Measurements from ENCODE around the gene STK39.

Gene STK39

DNA sequence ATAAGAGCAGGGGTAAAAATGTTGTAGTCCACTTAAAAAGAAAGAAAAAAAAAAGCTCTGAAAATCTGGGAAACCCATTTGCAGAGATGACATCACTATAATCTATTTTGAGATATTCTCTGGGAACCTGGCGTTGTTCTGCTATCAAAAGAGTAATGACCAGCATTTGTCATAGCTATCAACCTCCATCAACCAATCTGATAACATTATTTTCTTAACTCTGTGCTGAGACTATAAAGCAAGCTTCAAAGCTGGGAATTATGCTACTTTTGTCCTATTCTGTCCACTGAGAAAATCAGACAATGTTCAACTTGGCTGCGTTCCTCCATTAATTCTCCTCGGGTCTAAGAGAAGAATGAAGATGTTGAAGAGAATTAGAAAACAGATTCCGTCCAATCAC lies 107.5 kb downstream of the STK39 start:
- Histone ChIP-seq H3K9ac (no peak overlapping the region), H3K4me2 (no peak overlapping the region), H3K27ac (no peak overlapping the region), H3K4me3 (IDR thresholded peaks at IDR 0.05; ENCODE audit: insufficient read depth, low read depth, low read length) (no peak overlapping the region), H3K36me3 (ENCODE audit: insufficient read depth) (no peaks in the 10 kb centered on the region; the same call in 1 of the 2 replicates), H3K27me3 (ENCODE audit: insufficient read depth, low read depth) (no peaks in the 10 kb centered on the region), H3K4me1 (ENCODE audit: low read depth, poor library complexity, severe bottlenecking) (no peaks in the 10 kb centered on the region), H2AFZ (ENCODE audit: low read depth) (no peak overlapping the region), H3K79me2 (ENCODE audit: insufficient read depth, low read depth) (no peaks in the 10 kb centered on the region), H4K20me1 (ENCODE audit: insufficient read depth) (no peaks in the 10 kb centered on the region)
- TF ChIP-seq CTCF (conservative IDR thresholded peaks at IDR 0.05; ENCODE audit: low read depth, low read length), result no peak

DNA sequence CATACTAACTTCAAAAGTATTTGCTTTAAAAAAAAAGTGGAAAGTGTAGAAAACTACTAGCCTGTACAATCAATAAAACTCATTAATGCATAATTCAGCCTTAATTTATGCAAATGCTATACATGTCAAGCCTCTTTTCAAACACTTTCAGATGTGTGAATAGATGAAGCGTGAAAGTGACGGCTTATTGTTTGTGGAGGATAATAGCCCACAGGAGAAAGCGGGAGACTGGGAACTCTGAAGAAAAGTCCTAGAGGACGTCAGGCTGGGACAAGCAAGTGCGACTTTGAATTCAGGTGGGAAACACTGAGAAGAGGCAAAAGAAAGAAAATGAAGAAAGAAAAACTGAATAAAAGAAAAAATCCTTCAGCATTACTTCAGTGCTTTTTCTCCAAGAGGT lies 108.5 kb downstream of the STK39 start:
- no peak overlapping the region for H3K4me3 ChIP-seq (IDR thresholded peaks at IDR 0.05; ENCODE audit: insufficient read depth, low read depth, low read length)
- no peak for TF ChIP-seq CTCF (conservative IDR thresholded peaks at IDR 0.05; ENCODE audit: low read depth, low read length)
- H3K36me3 ChIP-seq (ENCODE audit: insufficient read depth), result no peaks in the 10 kb centered on the region; the same call in 1 of the 2 replicates
- H2AFZ ChIP-seq (ENCODE audit: low read depth), result no peak overlapping the region
- H3K4me1 ChIP-seq (ENCODE audit: low read depth, poor library complexity, severe bottlenecking), result no peaks in the 10 kb centered on the region
- H3K79me2 ChIP-seq (ENCODE audit: insufficient read depth, low read depth), result no peaks in the 10 kb centered on the region
- no peak overlapping the region for H3K9ac ChIP-seq
- no peaks in the 10 kb centered on the region for H4K20me1 ChIP-seq (ENCODE audit: insufficient read depth)
- H3K27me3 ChIP-seq (ENCODE audit: insufficient read depth, low read depth), result no peaks in the 10 kb centered on the region
- H3K4me2 ChIP-seq, result no peak overlapping the region
- H3K27ac ChIP-seq, result no peak overlapping the region

- H3K4me2 ChIP-seq, result no peak overlapping the region
- TF ChIP-seq CTCF (conservative IDR thresholded peaks at IDR 0.05; ENCODE audit: low read depth, low read length), result no peak
Measured at GRCh38 chr2:168138374-168138773, 109.0 kb downstream of the STK39 start.

DNA sequence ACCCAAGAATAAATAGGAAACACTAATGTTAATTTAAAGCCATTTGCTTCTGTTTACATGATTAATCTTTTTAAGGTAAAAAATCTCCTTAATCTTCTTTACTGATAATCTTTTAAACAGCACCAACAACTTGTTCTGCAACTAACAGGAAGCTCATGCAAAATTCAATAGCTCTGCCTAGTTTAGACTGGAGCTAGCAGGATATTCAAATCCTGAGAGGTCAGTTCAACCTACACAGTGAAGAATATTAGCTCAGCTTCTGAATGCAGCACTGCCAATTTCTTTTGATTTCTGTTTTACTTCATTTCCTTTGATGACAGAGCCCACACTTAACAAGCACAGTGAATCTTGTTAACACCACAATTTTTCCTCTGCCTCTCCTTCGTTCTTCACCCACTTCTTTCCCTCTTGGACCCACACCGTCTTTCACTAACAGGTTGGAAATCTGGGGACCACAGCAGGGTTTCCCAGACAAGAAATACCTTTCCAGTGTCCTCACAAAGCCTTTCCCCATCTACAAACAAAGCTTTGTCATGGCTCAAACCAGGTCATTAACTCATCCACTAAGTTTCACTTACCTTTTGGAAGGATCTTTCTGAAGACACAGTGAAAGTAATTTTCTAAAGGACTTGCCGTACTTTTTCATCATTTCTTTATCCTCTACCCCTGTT lies 109.8 kb downstream of the STK39 start:
- no peak overlapping the region for H2AFZ ChIP-seq (ENCODE audit: low read depth)
- no peaks in the 10 kb centered on the region for H4K20me1 ChIP-seq (ENCODE audit: insufficient read depth)
- no peaks in the 10 kb centered on the region for H3K4me1 ChIP-seq (ENCODE audit: low read depth, poor library complexity, severe bottlenecking)
- H3K9ac ChIP-seq, result no peak overlapping the region
- TF ChIP-seq CTCF (conservative IDR thresholded peaks at IDR 0.05; ENCODE audit: low read depth, low read length), result no peak
- no peaks in the 10 kb centered on the region for H3K27me3 ChIP-seq (ENCODE audit: insufficient read depth, low read depth)
- no peaks in the 10 kb centered on the region; the same call in 1 of the 2 replicates for H3K36me3 ChIP-seq (ENCODE audit: insufficient read depth)
- H3K4me3 ChIP-seq (IDR thresholded peaks at IDR 0.05; ENCODE audit: insufficient read depth, low read depth, low read length), result no peak overlapping the region
- H3K27ac ChIP-seq, result no peak overlapping the region
- H3K4me2 ChIP-seq, result no peak overlapping the region
- H3K79me2 ChIP-seq (ENCODE audit: insufficient read depth, low read depth), result no peaks in the 10 kb centered on the region

More at GRCh38 chr2:168138374-168138773, 109.0 kb downstream of the STK39 start:
- Histone ChIP-seq H3K4me1 (ENCODE audit: low read depth, poor library complexity, severe bottlenecking) (no peaks in the 10 kb centered on the region), H3K27me3 (ENCODE audit: insufficient read depth, low read depth) (no peaks in the 10 kb centered on the region), H3K79me2 (ENCODE audit: insufficient read depth, low read depth) (no peaks in the 10 kb centered on the region), H3K27ac (no peak overlapping the region), H3K36me3 (ENCODE audit: insufficient read depth) (no peaks in the 10 kb centered on the region; the same call in 1 of the 2 replicates), H3K4me3 (IDR thresholded peaks at IDR 0.05; ENCODE audit: insufficient read depth, low read depth, low read length) (no peak overlapping the region), H3K9ac (no peak overlapping the region), H2AFZ (ENCODE audit: low read depth) (no peak overlapping the region), H4K20me1 (ENCODE audit: insufficient read depth) (no peaks in the 10 kb centered on the region)

Data from KMS-11 (cell line).